ENCODE measurements around the gene IL4I1.

GRCh38 chr19:49906879-49907564 is 10.3 kb upstream of the IL4I1 start:
- TF ChIP-seq BRCA1 (IDR thresholded peaks at IDR 0.05; ENCODE audit: low read depth, low read length) (no peak), CTCF (IDR thresholded peaks at IDR 0.05; ENCODE audit: control extremely low read depth in 1 of 3, insufficient read depth in 1 of 3, low read depth in 1 of 3, low read length in 3 of 3) (no peak), NRF1 (IDR thresholded peaks at IDR 0.05; ENCODE audit: low read depth, low read length) (no peak), POLR2AphosphoS5 (IDR thresholded peaks at IDR 0.05; ENCODE audit: low read depth, low read length) (0 out of 2 replicates have a peak, but pooled peaks have one; percentile 43), POLR2A (IDR thresholded peaks at IDR 0.05; ENCODE audit: control extremely low read depth in 1 of 2, low read depth in 2 of 2, low read length in 2 of 2) (no peak), EP300 (IDR thresholded peaks at IDR 0.05; ENCODE audit: borderline replicate concordance in 1 of 2, low read depth in 2 of 2, low read length in 2 of 2) (no peak), TEAD4 (IDR thresholded peaks at IDR 0.05; ENCODE audit: low read depth, low read length) (no peak), SIN3A (conservative IDR thresholded peaks at IDR 0.05 in 1 of 2, IDR thresholded peaks at IDR 0.05 in 1 of 2; ENCODE audit: low read depth in 1 of 2, low read length in 2 of 2) (no peak), TCF12 (IDR thresholded peaks at IDR 0.05; ENCODE audit: low read depth, low read length) (no peak), JUND (IDR thresholded peaks at IDR 0.05; ENCODE audit: low read length) (no peak), ATF3 (IDR thresholded peaks at IDR 0.05; ENCODE audit: insufficient read depth, low read depth, low read length) (no peak), JUN (IDR thresholded peaks at IDR 0.05; ENCODE audit: low read depth, low read length) (no peak), EZH2 (IDR thresholded peaks at IDR 0.05; ENCODE audit: low read depth, low read length, severe bottlenecking) (no peak), RNF2 (IDR thresholded peaks at IDR 0.05; ENCODE audit: borderline replicate concordance, low read depth, low read length, missing control alignments, poor library complexity, severe bottlenecking) (no peak)

Measured in H1 (cell line).